DMS53 treated with DMSO at 0.1 percent for 48 hours (cell line): Measurements from ENCODE around the gene TIMELESS.
A peak's percentile ranks its signal among the peaks of the same experiment; 100 is the strongest.
"Not testable (repeated sequence)": the region's sequence is repeated elsewhere in the genome, so short reads cannot be mapped to it uniquely, and the experiment has no call there.

Experiments
- DNase-seq: peaks from one replicate; lab custom pipeline; 2025; ENCODE audit not compliant: unreplicated experiment; lab: John Stamatoyannopoulos, UW

TIMELESS gene

DNA sequence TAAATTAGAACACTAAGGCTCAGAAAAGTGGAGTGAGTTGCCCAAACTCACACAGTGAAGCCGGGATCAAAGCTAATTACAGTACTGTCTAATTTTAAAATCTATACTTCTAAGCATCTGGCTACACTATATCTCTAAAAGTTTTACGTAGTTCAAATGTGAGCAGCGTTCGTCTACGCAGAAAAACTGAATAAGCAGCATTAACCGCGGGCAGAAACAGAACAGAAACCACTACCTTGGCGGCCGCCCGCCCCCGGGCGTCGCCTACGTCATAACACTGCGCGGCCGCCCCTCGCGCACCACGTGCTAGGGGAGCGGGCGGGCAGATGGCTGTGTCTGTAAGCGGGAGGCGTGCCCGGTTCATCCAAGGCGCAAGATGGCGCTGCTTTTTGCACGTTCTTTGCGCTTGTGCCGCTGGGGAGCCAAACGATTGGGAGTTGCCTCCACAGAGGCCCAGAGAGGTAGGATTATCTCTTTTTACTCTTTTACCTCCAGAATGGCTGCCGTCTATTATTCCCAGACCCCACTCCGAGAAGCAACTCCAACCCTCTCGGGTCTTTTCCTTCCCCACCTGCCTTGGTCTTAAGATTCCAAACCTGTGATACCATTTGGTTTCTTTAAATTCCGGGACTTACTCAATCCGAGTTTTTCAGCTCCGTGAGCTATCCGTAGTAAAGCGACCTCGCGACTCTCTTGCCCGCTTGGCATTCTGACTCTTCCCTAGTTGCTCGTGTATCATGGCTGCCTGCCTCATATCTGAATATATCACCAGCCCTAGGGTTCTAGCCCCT is 19.2 kb upstream of the TIMELESS start, which contains the start of gene SPRYD4:
Gene SPRYD4, plus strand, starts transcription at position 363 of the 791 bp plus-strand sequence. Its CDS starts 14 bp downstream, at position 377.
- peak; percentile 89 for DNase-seq

DNA sequence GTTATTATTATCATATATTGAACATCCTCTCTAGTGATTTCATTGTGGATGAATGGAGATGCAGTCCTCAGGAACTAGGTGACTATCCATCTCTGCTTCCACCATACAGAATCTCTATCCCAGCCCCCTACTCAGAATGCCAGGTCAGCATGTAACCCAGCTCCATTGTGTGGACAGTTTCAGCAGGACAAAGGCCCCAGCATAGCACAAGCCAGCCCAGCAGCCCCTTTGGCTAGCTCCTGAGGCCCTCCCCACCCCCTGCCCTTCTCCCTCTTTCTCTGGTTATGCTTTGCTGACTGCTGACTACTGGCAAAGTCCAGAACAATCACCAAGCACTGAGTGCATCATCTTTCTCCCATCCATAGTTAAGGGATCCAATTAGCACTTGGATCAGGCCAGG is 13.3 kb upstream of the TIMELESS start:
- DNase-seq, result no peak

DNA sequence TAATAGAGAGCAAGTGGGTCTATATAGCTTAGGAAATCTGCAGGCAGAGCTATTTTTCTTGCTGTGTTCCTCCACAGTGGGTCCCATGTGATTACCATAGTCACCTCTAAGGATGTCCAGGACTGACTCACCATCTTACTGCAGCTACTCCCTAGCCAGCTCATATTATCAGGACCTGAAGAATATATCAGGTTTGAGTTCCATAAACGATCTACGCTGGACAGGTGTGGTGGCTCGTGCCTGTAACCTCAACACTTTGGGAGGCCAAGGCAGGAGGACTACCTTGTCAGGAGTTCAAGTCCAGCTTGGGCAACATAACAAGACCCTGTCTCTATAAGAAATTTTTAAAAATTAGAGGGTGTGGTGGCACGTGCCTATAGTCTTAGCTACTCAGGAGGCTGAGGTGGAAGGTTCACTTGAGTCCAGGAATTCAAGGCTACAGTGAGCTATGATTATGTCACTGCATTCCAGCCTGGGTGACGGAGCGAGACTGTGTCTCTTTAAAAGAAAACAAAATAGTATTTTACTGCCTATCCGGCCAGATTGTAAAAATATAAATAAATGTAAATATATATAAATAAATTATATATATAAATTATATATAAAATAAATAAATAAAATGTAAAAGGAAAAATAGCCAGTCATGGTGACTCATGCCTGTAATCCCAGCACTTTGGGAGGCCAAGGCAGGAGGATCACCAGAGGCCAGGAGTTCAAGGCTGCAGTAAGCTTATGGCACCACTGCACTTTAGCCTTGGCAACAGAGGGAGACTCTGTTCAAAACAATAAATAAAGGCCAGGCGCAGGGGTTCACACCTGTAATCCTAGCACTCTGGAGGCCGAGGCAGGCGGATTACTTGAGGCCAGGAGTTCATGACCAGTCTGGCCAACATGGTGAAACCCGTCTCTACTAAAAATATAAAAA is 12.3 kb upstream of the TIMELESS start:
- no peak for DNase-seq

DNA sequence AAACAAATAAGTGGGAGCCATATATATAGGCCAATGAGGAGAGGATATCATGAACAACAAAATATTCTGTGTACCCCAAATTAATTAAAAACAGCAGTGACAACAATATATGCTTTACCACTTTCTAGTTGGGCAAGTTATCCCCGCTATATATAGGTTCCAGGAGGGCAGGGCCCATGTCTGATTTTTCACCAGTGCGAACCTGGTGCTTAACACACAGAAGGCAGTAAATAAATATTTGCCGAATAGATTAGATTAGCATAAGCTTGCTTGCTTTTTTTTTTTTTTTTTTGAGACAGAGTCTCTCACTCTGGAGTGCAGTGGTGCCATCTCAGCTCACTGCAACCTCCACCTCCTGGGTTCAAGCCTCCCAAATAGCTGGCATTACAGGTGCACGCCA is 8.6 kb upstream of the TIMELESS start:
- peak; percentile 12 for DNase-seq

DNA sequence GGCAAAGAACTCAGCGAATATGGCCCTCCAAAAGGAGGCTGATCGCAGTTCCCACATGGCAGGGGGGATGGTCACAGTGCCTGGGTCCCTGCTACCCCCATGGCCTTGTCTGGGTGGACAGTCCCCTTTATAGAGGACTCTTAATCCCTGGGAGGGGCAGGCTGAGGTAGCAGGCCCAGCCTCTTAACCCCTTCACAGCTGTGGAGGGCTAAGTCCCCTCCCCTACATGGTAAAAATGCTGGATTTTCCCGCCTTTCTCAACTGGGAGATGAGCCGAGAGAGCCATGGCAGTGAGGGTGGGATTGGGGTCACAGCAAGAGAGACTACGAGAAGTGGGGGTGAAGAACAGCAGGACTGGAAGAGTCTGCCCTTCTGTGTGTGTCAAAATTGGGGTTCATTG is 5.3 kb upstream of the TIMELESS start, which contains the start of gene MIP:
Gene MIP, minus strand, starts transcription at position 101 of the 400 bp plus-strand sequence. Its CDS starts 44 bp downstream, at position 57.
- DNase-seq, result no peak

DNA sequence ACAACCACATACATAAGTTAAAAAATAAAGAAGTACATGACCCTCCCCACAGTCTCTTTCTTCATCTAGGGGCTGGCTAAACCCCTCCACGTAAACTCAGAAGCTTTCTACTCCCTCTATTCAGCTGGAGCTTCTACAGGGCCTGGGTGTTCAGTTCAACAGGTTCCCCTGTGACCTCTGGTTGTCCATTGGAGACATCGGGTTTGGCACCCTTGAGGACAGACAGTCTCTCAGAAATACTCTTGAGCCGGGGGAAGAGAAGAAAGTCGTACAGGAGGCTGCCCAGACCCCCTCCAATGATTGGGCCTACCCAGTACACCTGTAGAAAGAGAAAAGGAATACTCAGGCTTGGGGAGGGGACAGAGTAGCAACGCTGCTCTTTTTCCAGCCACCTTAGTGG is 1.9 kb upstream of the TIMELESS start:
- DNase-seq, result no peak

DNA sequence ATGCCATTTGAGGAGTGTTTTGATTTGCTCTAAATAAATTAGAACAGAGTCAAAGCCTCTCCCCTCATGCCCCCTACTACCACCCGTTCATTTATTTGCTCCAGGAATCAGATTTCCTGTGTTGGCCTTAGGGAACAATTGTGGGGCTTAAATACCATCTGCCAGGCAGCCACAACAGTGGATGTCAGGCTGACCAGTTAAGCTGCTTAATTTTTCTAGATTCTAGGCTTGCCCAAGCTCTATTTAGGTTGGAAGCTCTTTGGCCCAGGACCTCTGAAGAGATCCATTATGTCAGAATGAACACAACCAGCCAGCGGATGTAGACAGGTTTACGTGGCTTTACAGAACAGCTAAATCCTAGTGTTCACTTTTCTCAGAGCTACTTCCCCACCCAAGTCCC is 1.0 kb upstream of the TIMELESS start:
- no peak for DNase-seq

DNA sequence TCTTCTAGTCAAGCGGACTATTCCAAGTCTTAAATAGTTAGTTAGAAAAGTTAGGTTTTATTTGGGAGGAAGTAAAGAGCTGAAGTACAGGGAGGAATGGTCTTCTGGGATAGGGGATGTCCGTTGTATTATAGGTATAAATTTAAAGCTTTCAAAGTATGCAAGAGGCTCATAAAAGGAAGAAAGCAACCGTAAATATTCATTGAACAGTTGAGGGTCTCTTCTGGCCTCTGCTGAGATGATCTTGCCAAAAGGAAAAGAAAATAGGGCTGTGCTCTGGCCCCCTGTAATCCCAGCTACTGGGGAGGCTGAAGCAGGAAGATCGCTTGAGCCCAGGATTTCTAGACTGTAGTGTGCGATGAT is 377 bp upstream of the TIMELESS start:
- no peak for DNase-seq

DNA sequence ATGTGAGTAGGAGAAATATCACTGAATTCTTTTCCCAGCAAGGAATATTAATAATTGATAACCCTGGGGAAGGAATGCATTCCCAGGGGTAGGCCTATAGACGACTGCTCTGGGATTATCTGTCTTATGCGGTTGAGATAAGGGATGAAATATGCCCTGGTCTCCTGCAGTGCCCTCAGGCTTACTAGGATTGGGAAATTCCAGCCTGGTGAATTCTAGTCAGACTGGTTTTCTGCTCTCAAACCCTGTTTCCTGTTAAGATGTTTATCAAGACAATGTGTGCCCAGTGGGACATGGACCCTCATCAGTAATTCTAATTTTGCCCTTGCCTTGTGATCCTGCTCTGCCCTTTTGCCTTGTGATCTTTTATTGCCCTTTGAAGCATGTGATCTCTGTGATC is 6.0 kb downstream of the TIMELESS start:
- not testable (repeated sequence) for DNase-seq

DNA sequence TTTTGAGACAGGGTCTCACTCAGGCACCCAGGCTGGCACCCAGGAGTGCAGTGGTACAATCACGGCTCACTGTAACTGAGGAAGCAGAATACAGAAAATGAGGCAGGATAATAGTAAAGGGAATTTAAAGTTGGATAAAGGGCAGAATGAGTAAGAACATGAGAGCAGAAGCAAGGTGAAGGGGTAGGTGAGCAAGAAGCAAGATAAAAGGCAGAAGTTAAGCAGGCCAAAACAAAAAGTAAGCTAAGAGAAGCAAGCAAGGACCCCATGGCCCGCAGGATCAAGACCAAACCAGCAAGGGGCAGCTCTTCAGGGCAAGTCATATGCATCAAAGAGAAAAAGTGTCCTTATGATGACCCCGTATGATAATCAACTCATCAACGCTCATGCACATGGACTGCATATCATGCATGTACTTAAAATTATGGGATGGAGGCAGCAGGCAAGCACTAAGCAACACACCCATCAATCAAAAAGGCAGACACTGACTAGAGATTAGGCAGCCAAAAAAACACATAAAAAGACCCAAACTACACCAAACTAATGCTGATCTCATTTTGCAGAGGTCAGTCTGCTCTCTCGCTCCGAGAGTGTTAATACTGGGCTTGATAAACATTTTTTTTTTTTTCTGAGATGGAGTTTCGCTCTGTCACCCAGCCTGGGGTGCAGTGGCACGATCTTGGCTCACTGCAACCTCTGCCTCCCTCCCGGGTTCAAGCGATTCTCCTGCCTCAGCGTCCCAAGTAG is 11.6 kb downstream of the TIMELESS start:
- DNase-seq, result no peak

DNA sequence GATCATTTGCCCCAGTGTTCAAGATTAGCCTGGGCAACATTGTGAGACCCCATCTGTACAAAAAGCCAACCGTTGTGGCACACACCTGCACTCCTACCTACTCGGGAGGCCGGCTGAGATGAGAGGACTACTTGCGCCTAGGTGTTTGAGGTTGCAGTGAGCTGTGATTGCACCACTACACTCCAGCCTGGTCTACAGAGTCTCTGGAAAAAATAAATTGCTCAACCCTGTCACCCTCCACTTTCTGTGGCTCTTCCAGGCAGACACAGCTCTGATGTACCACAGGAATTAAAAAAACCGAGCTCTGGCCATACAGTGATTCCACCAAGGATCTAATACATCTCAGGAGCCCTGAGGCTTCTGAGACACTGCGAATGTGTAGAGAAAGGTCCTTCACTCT is 14.4 kb downstream of the TIMELESS start:
- DNase-seq, result no peak

DNA sequence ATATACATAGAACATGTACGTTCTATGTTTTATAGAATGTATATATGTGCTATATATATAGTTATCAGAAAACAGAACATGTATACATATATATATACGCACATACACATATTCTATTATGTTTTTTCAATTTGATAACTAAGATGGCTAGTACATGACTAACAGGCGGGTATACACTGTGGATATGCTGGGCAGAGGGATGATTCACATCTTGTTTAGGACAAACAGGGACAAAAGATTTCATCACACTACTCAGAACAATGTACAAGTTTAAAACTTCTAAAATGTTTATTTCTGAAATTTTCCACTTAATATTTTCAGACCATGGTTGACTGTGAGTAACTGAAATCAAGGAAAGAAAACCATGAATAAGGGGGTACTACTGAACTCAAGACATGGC is 17.4 kb downstream of the TIMELESS start:
- no peak for DNase-seq

DNA sequence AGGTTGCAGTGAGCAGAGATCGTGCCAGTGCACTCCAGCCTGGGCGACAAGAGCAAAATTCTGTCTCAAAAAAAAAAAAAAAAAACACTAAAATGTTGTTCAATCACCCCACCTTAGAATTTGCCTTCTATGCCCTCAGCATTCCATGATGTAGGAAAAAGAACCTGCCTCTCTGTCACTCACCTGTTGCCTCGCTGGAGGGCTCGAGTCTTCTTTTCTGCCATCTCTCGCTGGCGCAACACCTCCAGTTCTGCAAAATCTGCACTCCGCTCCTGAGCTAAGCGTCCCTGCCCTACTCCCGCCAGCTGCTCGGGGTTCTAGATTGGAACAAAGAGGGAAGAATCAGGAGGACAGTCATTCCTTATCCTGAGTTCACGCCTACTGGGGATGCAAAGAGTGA is 17.9 kb downstream of the TIMELESS start:
- no peak for DNase-seq

DNA sequence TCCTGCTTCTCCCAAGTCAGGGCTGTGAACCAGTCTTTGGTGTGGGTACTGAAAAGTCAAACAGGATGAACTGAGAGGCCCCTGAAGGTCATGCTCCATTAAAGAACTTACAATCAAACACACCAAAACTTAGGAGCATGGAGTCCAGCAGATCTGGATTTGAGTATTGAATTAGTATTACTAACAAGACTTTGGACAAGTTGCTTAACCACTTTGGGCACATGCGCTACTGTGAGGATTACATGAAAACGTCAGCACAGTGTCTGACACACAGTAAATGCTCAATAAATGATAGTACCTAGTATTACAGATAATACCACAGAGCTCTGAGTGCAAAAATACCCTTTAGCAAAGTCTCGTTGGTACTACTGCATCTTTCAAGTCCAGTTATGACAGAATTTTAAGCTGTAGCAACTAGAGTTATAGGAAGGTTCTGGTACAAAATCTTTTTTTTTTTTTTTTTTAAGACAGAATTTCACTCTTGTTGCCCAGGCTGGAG is 23.2 kb downstream of the TIMELESS start:
- no peak for DNase-seq

DNA sequence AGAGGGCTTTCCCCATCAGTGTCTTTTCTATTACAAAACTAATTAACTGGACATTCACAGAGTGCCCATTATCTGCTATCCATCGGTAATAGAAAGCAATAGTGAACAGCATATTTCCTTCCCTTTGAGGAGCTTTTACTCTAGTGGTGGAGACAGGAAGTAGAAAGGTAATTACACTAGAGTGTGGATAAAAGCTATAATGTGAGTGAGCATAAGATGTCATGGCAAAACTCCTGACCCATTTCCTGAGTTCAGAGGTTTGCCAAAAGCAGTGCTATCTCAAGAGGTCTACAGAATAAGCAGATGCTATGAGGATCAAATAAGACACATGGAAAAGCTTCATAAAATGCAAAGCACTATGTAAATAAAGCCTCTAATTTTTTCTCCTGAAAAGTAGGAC is 24.0 kb downstream of the TIMELESS start:
- no peak for DNase-seq

DNA sequence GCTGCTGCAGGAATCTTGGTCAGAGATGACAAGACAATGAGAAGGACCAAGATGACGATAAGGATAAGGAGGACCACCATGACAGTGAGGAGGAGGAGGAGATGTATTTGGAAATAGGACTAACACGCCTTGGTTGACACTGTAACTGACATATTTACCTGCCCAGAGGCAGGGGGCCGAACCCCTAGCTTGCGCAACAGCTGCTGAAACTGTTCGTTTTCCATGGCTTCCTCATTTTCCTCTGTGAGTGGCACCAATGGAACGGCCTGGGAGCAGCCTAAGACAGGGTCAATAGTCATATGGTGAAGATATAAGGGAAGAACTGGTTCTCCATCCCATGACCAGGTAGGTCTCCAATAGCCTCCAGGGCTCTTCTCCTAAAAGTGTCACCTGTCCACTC is 28.8 kb downstream of the TIMELESS start:
- DNase-seq, result no peak

DNA sequence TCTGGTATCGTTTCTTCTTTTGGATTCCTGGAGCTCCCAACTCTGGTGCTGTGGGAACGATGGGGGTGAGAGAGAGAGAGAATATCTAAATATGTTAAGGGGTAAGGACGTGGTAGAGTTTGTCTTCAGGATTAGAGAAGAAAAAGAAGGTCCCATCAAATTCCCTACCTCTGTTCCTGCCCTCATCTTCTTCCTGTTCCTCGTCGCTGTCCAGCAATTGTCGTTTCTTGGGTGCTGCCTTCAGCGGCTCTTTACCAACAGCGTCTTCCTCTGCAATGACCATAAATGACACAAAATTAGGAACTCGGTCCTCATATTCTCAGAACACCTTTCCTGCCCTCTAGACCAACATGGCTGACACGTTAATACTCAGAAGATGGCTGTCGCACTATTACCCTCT is 31.5 kb downstream of the TIMELESS start:
- DNase-seq, result no peak

DNA sequence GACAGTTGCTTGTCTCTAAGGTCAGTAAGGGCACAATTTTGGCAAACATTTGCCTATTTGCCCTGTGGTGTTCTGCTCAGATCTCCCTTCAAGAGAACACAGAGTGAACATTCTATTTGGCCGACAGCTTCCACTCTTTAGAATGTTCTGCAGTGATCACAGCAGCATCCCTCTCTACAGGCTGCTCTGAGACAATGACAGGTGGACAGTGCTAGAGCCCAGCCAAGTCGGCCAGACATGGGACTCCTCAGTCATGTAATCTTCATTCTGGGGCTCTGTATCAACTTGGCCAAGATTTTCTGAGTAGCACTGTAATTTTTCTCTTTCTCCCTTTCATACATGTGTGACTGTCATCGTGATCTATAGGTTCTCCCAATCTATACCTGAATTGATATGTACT is 34.8 kb downstream of the TIMELESS start:
- DNase-seq, result no peak

DNA sequence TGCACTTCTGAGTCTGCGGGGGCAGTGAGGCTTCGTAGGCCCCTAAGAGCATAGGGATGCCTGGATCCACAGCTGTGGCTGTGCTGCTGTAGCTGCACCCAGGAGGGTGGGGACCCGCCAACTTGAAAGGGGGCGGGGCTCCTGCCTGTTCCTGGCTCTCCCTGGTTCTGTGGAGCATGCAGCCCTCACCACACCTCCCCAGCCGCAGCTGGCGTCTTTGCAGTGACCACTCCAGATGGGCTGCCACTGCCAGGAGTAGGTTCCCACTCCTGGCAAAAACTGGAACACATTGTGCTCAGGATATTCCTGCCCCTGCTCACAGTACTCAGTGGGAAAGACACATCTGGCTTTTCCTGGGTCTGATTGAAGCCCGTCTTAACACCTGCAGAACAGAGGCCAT is 35.8 kb downstream of the TIMELESS start:
- no peak for DNase-seq

DNA sequence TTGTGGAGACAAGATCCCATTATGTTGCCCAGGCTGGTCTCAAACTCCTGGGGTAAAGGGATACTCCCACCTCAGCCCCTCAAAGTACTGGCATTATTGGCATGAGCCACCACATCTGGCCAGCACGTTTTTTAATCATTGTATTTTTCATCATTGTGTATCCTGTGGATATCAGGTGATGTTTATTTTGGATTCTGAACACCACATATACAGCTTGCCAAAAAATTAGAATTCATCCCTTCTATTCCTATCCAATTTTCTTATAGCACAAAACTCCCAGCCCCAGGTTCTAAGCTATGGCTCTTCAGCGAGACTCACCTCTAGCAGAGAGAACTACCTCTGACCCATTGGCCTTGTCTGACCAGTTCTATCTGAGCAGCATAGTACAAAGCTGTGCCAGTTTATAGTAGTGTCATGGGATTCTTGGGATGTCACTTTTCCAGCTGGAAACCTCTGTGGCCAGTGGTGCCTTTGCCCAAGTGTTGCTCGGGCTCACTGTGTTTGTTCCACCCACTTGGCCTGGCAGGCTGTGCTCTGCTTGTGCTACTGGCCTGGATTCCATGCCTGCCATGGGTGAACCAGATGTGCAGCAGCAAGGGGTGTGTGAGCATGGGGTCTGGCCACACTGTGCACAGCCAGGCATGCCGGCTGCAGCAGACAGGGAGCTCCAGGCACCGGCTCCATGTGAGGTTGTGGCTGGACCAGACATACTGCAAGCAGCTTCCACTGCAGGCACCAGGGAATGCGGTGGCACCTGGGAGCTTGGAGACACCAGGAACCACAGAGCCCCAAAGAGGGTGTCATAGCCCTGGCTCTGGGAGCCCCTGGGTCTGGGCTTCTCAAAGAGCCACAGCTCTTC is 37.2 kb downstream of the TIMELESS start:
- DNase-seq, result no peak
